Measurements from ENCODE around the gene SHANK1. TPM values are rescaled to one million over a fixed set of nuclear protein-coding genes. Genes with fewer than 3 reads are reported as not detected.

The SHANK1 gene
- total RNA-seq, 2 experiments from 2014 or later, result not detected

Other genes starting within 250 kb of the SHANK1 start
- gene EMC10, start 243.3 kb downstream of the SHANK1 start, total RNA-seq, result 10 to 100 TPM; 54.8 to 56.9 TPM
- gene GARIN5A, start 243.0 kb downstream of the SHANK1 start, total RNA-seq, result under 1 TPM in 1 of 2 experiments, not detected in 1; 0.29 TPM
- gene JOSD2, start 208.6 kb downstream of the SHANK1 start, total RNA-seq, result 10 to 100 TPM; 49.8 to 51.3 TPM
- not detected for gene ASPDH, start 205.9 kb downstream of the SHANK1 start, total RNA-seq
- gene LRRC4B, start 151.4 kb downstream of the SHANK1 start, total RNA-seq, result not detected
- not detected for gene SYT3, start 79.9 kb downstream of the SHANK1 start, total RNA-seq
- gene C19orf81, start 70.4 kb downstream of the SHANK1 start, total RNA-seq, result not detected
- 1 to 10 TPM; 1.4 to 2.3 TPM for gene CLEC11A, start 3.6 kb upstream of the SHANK1 start, total RNA-seq
- gene GPR32, start 50.7 kb upstream of the SHANK1 start, total RNA-seq, result not detected
- gene ACP4, start 70.6 kb upstream of the SHANK1 start, total RNA-seq, result not detected
- under 1 TPM; 0.45 to 0.47 TPM for gene KLK1, start 104.0 kb upstream of the SHANK1 start, total RNA-seq
- gene KLK15, start 113.8 kb upstream of the SHANK1 start, total RNA-seq, result not detected
- not detected for gene KLK3, start 135.1 kb upstream of the SHANK1 start, total RNA-seq
- gene KLK2, start 153.6 kb upstream of the SHANK1 start, total RNA-seq, result not detected
- not detected for gene KLK4, start 191.6 kb upstream of the SHANK1 start, total RNA-seq
- gene KLK5, start 233.2 kb upstream of the SHANK1 start, total RNA-seq, result not detected
- gene KLK6, start 249.8 kb upstream of the SHANK1 start, total RNA-seq, result not detected